GM19397 (cell line): ENCODE data around the gene MED13.
"Not testable (repeated sequence)": the region's sequence is repeated elsewhere in the genome, so short reads cannot be mapped to it uniquely, and the experiment has no call there.

Experiments used
- ATAC-seq: cut with Tn5 transposase; IDR thresholded peaks from one replicate; pipeline ENCODE4 v1.9.1; 2021; ENCODE audit warnings: mild to moderate bottlenecking, moderate library complexity; ENCODE audit not compliant: unreplicated experiment

MED13 gene

DNA sequence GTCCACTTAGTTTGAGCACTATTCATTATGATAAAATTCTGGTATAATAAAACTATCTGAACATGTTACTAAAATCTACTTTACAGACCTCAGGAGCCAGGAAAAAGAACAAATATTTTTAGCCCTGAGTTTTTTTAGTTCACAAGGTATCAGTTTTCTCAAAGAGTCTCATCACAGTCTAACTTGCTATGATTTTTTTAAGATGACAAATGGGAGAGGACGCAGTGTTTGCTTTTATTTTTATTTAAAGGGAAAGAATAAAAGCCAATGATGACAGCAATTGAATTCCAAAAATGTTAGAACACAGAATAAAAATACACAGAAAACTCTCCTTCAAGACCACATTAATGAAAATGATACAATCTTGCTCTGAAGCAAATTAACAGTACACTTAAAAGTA is 7.4 kb downstream of the MED13 start:
- no peak for ATAC-seq

DNA sequence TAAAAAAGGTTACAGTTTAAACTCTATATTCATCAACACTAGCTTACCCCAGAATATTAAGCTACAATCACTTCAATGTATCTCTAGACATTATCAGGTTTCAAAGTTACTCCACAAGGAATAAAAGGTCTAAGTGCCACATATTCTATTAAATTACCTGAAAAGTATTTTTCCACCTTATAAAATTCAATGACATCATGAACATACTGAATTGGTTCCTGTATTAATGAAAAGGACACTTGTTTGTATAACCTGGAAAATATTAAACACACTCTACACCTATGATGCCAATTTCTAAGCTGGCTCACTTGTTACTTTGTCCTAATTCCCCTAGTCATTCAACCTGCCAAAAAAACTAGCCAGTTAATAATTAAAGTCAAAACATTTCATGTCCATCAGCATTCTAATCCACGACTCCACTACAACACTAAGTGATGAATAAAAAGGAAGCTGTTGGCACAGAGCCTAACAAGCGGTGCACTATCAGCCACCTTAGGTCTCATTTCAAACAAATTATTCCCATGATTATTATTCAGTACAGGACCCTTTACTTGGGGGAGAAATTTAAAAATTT is 12.2 kb downstream of the MED13 start:
- no peak for ATAC-seq

DNA sequence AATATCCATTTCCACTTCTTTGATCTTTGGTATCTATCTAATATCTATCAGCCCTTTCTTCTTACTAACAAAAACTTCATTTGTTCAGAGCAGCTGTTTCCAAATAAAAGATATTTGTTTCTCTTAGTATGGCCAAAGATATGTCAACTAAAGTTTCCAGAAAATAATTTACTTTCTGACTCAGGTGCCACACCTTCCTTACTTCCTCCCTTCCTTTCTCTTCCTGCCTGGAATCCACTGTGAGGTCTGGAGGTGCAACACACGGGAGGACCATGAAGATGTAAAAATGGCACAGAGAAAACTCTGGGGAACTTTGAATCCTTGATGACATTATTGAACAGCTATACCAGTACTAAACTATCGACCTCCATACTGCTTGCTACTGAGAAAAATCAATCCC is 14.0 kb downstream of the MED13 start:
- ATAC-seq, result no peak

DNA sequence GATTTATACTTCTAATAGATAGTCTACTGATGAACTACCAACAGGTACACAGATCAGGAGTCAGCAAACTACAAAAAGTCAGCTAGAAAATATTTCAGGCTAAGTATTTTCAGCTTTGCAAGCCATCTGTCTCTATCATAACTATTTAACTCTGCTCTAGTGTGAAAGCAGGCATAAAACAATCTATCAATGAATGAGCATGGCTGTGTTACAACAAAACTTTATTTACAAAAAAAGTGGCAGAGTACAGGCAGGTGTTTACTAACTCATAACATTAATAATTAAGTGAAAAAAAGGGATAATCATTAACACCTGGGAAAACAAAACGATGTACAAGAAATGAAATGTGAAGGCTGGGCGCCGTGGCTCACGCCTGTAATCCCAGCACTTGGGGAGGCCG is 15.8 kb downstream of the MED13 start:
- no peak for ATAC-seq

DNA sequence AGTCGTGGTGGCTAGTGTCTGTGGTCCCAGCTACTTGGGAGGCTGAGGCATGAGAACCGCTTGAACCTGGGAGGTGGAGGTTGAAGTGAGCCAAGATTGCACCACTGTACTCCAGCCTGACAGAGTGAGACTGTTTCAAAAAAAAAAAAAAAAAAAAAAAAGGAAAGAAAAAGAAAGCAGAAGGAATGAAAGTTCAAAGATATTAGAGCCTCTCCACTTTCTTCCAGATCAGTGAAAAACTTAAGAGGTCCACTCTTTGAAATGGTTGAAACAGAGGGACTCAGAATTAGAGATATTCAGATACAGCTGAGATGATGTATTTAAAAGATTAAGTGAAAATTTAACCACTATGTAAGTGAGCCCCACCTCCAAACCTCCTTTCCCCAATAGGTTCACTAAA is 16.8 kb downstream of the MED13 start:
- no peak for ATAC-seq

DNA sequence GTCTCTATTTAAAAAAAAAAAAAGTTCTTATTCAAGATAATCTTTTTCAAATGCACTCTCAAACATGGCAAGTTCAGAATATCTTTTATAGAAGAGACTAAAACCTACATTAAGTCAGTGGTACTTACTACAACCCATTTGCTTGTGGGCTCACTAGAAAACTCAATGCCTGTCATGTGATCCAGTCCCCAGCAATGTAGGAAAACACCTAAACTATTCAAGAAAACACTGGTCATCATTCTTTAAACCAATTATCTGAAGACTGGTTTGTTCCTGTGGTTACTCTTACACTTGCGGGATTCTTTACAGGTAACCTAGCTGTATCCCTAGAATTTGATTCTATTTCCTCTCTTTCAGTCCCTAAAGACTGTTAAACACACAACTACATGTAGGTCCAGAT is 19.6 kb downstream of the MED13 start:
- ATAC-seq, result no peak

DNA sequence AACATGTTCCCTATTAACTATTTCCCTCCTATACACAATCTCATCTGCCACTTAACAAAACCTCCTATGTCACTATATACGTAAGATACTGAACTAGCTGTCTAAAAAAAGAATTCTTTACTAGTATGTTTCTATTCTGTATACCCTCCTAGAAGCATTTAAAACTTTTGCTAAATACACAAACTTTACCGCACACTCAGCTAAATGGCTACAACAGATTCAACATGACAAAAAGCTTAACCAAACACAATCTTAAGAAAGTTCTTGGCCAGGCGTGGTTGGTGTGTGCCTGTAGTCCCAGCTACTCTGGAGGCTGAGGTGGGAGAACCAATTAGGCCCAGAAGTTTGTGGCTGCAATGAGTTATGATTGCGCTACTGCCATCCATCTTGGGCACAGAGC is 20.0 kb downstream of the MED13 start:
- ATAC-seq, result no peak

DNA sequence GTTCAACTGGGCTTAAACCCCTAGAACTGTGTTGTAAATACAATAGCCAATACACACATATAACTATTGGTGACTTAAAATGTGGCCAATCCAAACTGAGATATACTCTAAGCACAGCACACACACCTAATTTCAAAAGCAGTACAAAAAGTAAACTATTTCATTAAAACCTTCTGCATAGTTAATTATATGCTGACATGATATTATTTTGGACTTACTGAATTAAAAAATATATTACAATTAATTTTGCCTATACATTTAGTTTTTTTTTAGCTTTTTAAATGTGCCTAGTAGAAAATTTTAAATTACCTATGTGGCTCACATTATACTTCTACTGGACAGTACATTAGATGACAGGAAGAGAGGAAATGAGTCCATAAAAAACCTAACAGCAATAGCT is 21.5 kb downstream of the MED13 start:
- ATAC-seq, result no peak

DNA sequence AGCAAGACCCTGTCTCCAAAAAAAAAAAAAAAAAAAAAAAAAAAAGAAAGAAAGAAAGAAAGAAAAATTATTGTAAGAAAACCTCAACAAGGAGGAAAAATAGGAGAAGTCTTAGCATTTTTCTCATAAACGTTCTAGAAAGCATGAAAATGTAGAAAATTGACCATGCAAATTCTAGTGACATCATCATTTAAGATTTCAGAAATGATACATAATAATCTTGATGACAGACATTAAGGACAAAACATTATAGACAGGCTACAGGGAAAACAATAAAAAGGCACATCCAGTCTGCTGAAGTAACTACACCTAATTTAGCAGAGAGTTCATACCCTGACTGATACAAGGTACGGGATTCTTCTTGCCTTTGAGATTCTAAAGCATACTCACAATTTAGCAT is 21.9 kb downstream of the MED13 start:
- no peak for ATAC-seq

DNA sequence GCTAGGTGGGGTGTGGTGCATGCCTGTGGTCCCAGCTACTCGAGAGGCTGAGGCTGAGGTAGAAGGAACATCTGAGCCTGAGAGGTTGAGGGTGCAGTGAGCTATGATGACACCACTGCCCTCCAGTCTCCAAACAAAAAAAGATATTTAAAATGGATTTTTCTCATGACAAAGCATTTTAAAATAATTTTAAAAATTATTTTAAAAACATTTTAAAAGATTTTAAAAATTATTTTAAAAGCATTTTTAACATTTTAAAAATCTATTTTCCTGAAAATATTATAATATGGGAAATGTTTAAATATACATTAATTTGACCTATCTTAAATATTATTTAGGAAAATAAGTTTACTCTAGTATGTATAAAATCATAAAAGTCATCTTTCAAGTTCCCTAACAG is 26.8 kb downstream of the MED13 start:
- no peak for ATAC-seq

DNA sequence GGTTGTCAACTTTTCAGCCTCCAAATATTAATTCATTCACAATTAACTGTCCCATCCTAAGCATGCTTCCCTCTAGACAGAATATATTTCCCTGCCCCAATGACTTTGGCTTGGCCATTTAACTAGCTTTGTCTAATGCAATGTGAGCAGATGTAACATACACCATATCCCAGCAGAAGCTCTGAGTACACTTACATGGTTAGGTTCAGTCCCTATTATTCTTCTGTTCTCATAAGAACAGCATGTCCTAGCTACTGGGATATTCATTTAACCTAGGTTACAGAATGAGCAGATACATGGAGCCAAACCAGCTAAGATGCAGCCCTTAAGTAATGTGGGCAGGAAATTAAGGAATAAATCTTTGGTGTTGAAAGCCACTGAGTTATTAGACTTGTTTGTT is 31.8 kb downstream of the MED13 start:
- ATAC-seq, result no peak

DNA sequence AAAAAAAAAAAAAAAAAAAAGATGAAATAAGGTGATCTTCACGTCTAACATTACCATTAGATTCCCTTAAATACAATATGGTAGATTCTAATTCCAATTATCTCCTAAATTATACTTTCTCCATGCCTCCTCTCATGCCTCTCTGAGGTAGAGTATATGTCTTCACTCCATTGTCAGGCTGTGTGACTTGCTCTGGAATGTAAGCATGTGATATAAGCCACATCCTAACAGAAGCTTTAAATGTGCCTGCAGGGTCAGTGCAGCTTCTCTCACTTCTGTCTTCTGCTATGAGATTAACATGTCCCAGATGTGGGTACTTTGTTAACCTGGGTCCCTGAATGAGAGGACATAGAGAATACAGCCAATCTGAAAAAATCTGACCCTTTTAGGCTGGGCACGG is 32.6 kb downstream of the MED13 start:
- no peak for ATAC-seq

DNA sequence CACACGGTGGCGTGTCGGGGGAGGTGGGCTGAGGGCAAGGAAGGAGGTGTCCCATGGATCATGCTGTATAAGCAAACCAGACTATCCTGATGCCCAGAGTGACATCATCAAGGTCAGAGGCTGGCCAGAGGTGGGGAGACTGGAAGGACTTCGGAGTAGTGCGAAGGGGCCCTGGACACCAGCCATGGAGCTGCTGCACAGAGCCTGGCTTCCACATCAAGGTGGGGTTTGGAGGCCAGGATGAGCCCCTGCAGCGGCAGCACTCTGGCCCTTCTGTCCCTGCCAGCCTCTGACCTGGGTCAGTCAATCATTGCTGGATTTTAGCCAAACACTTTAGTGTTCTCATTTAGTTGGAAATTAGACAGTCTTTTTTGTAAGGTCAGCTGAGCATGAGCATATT is 34.8 kb downstream of the MED13 start:
- ATAC-seq, result no peak

DNA sequence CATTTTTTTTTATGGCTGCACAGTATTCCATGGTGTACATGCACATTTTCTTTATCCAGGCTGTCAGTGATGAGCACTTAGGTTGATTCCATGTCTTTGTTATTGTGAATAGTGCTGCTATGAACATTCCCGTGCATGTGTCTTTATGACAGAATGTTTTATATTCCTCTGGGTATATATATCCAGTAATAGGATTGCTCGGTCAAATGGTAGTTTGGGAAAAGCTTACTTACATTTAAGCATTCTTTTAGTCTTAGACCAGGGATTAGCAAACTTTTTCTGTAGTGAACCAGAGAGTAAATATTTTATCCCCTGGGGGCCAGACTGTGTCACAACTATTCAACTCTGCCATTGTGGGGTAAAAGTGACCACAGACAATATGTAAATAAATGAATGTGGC is 40.2 kb downstream of the MED13 start:
- ATAC-seq, result no peak

DNA sequence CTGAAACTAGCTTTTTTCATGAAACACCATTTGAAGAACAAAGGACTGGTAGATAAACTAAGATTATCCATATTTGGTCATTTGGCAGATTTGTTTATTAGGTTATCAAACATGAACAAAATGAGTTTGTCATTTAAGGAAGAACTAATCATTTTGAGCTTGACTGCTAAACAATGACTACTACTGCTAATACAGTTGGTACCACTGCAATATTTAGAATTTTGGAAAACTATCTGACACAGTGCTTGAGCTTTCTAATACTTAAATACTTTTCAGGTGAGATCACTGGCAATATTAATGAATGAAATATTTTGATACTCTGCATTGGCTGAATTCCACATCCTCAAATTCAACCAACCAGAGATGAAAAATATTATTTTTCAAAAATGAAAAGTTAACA is 47.2 kb downstream of the MED13 start:
- ATAC-seq, result no peak

DNA sequence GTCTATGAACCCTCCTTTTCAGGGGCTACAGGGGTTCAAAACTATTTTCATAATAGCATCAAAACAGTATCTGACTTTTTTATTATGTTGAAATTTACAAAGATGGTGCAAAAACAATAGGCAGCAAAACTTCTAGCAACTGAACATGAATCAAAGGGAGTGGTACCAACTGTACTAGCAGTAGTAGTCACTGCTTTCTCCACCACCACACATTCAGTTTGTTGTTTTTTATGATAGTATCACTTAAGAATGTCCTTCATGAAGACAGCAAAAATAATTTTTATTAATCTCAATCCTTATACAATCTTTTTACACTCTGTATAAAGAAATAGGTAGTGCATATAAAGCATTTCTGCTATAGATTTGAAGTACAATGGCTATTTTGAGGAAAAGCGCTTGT is 47.6 kb downstream of the MED13 start:
- ATAC-seq, result no peak

DNA sequence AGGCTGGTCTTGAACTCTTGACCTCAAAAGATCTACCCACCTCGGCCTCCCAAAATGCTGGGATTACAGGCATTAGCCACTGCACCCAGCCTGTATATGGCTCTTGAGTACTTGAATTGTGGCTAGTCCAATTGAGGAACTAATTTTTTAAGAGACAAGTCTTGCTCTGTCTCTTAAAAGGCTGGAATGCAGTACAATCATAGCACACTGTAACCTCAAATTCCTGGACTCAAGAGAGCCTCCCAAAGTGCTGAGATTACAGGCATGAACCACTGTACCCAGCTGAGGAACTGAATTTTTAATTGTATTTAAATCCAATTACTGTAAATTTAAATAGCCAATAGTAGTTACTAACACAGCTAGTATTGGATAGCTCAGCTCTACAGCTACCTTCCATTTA is 50.6 kb downstream of the MED13 start:
- ATAC-seq, result no peak

DNA sequence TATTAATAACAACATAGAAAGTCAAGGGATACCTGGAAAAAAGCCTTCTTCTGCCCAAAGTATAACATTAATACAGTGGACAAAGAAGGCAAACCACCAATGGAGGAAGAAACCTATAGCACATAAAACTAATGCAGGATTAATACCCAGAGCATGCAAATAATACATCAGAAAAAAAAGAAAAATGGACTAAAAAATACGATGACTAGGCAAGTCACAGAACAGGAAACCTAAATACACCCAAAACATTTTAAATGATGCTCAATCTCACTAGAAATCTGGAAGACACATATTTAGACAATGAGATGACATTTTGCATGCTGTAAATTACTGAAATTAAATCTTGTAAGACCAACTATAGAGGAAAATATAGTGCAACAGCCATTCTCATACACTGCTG is 55.9 kb downstream of the MED13 start:
- ATAC-seq, result no peak

DNA sequence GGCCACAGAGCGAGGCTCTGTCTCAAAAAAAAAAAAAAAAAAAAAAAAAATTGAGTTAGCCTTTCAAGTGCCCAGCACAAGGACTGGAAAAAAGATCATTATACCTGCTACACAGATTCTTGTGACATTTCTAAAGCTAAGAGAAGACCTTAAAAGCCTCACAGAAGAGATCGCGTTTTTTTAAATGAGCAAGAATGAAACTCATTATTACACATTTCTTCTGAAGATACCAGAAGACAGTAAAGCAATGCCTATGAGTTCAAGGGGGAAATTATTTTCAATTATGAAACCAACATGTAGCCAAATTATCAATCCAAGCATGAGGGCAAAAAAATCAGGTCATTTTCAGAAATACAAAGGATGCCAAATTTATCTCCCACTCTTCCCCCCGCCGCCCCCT is 56.8 kb downstream of the MED13 start:
- ATAC-seq, result no peak

DNA sequence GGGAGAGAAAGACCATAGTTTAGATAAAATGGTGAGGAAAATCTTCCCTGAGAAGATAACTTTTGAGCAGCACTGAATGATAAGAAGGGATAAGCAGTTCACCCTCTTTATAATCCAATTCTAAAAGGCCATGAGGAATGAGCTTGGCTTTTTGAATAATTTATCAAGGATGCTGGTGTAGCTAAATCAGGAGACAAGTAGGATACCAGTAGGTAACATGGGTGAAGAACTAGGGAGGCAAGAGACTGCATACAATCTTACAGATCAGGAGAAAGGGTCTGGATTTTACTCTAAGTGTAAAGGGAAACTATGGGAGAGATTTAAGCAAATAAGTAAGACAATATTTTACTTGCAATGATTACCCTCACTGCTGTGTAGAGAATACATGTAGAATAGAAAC is 60.7 kb downstream of the MED13 start:
- no peak for ATAC-seq

DNA sequence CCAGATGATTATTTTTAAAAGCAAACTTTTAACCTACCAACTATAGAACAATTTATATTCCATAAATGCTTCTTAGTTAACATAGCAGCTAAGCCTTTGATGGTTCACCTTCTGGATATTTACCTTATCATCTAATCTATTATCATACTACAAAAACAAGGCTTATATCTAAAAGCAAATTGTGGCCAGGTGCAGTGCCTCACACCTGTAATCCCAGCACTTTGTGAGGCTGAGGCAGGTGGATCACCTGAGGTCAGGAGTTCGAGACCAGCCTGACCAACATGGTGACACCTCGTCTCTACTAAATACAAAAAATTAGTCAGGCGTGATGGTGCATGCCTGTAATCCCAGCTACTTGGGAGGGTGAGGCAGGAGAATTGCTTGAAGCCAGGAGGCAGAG is 61.9 kb downstream of the MED13 start:
- not testable (repeated sequence) for ATAC-seq

DNA sequence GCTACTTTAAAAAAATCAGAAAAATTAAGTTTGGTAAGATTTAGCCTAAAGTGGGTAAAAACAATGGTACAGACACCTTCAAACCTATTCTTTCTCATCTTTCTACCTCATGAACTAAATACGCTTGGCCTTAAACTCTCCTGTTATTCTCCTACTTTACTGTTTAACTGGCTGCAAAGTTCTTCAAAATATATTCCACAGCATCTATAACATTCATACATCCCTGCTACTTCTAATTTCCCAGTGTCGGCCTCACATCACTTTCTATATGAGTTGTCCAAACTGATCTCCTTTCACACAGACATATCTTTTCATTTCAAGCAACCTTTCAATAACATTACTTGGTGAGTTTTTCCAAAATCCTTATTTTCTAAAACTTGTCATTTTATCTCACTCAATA is 64.0 kb downstream of the MED13 start:
- no peak for ATAC-seq

DNA sequence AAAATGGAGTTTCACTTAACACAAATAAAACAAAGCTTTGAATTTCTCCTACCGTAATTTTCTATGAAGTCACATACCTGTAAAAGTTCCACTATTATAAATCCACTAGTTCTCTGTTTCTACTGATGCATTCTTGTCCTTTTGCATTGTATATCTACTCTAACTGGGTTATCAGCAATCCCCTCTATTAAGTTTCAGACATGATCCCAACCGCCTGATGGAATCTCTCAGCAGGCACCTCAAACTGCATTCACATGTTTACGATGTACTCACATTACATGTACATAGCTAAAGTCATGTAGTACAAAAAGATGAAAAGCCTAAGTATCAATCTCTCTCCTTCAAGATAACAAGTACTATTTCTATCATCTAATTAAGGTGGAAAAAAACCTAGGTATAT is 64.9 kb downstream of the MED13 start:
- no peak for ATAC-seq

DNA sequence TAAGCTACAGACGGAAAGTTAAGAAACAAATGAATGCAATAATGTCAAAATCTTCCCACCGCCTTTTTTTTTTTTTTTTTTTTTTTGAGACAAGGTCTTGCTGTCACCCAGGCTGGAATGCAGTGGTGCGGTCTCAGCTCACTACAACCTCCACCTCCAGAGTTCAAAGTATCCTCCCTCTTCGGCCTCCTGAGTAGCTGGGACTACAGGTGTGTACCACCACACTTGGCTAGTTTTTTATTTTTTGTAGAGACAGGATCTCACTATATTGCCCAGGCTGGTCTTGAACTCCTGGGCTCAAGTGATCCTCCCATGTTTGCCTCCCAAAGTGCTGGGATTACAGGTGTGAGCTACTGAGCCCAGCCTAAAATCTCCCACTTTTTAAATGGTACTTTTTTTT is 66.5 kb downstream of the MED13 start:
- ATAC-seq, result not testable (repeated sequence)
